ENCODE results near the gene UBQLN3.

UBQLN3 gene

GRCh38 chr11:5507177-5507932, 2.4 kb downstream of the UBQLN3 start:
- DNase-seq (ENCODE audit: extremely low spot score, insufficient read length, low read depth) (no peak), FAIRE-seq (no peak)

- DNase-seq (ENCODE audit: extremely low spot score, insufficient read length, low read depth) = no peak
- FAIRE-seq = no peak
Observed at GRCh38 chr11:5505363-5506048, 4.3 kb downstream of the UBQLN3 start.

- FAIRE-seq (no peak), DNase-seq (ENCODE audit: extremely low spot score, insufficient read length, low read depth) (no peak)
Observed at GRCh38 chr11:5504403-5504921, 5.3 kb downstream of the UBQLN3 start.

- no peak for FAIRE-seq
- no peak for DNase-seq (ENCODE audit: extremely low spot score, insufficient read length, low read depth)
Observed at GRCh38 chr11:5500393-5500801, 9.4 kb downstream of the UBQLN3 start.

- no peak for FAIRE-seq
- DNase-seq (ENCODE audit: extremely low spot score, insufficient read length, low read depth) = no peak
Observed at GRCh38 chr11:5499671-5500070, 10.1 kb downstream of the UBQLN3 start.

- FAIRE-seq = no peak
- no peak for DNase-seq (ENCODE audit: extremely low spot score, insufficient read length, low read depth)
Observed at GRCh38 chr11:5489576-5490357, 20.0 kb downstream of the UBQLN3 start.

GRCh38 chr11:5488798-5489399, 20.9 kb downstream of the UBQLN3 start:
- no peak for DNase-seq (ENCODE audit: extremely low spot score, insufficient read length, low read depth)
- no peak for FAIRE-seq

- FAIRE-seq = no peak
- DNase-seq (ENCODE audit: extremely low spot score, insufficient read length, low read depth) = no peak
Observed at GRCh38 chr11:5488385-5488784, 21.4 kb downstream of the UBQLN3 start, which contains the start of gene OR52D1. OR52D1 (plus strand) TSS chr11:5488685; CDS start chr11:5488707, 22 bp downstream.

GRCh38 chr11:5486421-5486820, 23.3 kb downstream of the UBQLN3 start:
- no peak for FAIRE-seq
- DNase-seq (ENCODE audit: extremely low spot score, insufficient read length, low read depth) = no peak

GRCh38 chr11:5486003-5486402, 23.8 kb downstream of the UBQLN3 start:
- no peak for FAIRE-seq
- no peak for DNase-seq (ENCODE audit: extremely low spot score, insufficient read length, low read depth)

- FAIRE-seq (peak; percentile 80), DNase-seq (ENCODE audit: extremely low spot score, insufficient read length, low read depth) (peak; percentile 8)
Observed at GRCh38 chr11:5476186-5476819, 33.5 kb downstream of the UBQLN3 start.

GRCh38 chr11:5473921-5474320, 35.8 kb downstream of the UBQLN3 start:
- DNase-seq (ENCODE audit: extremely low spot score, insufficient read length, low read depth) (no peak), FAIRE-seq (no peak)

GRCh38 chr11:5467527-5467926, 42.2 kb downstream of the UBQLN3 start:
- FAIRE-seq (no peak), DNase-seq (ENCODE audit: extremely low spot score, insufficient read length, low read depth) (no peak)

GRCh38 chr11:5460983-5461621, 48.7 kb downstream of the UBQLN3 start:
- FAIRE-seq = no peak

More at GRCh38 chr11:5460983-5461621, 48.7 kb downstream of the UBQLN3 start:
- no peak for DNase-seq (ENCODE audit: extremely low spot score, insufficient read length, low read depth)
